NCI-H187 (cell line): ENCODE measurements around the gene REELD1.

Experiments used
- DNase-seq, 2 experiments: peaks; one replicate each; lab custom pipeline; 2025; lab: John Stamatoyannopoulos, UW

The REELD1 gene

GRCh38 chr4:146265950-146266490 lies 51.7 kb downstream of the REELD1 start:
- no peak for DNase-seq

- DNase-seq = no peak
These were observed 53.5 kb downstream of the REELD1 start for GRCh38 chr4:146267826-146268225.

GRCh38 chr4:146269228-146269653 lies 54.9 kb downstream of the REELD1 start:
- DNase-seq = no peak

GRCh38 chr4:146271466-146271865 lies 57.1 kb downstream of the REELD1 start:
- DNase-seq = no peak

GRCh38 chr4:146273204-146273901 lies 59.0 kb downstream of the REELD1 start:
- DNase-seq = no peak

GRCh38 chr4:146274774-146275173 lies 60.4 kb downstream of the REELD1 start:
- no peak for DNase-seq

- DNase-seq = no peak
These were observed 61.0 kb downstream of the REELD1 start for GRCh38 chr4:146275370-146275769.

GRCh38 chr4:146278986-146279385 lies 64.6 kb downstream of the REELD1 start:
- DNase-seq = no peak
